ENCODE measurements around the gene LRTM2. TPM values are rescaled to one million over a fixed set of nuclear protein-coding genes. Genes with fewer than 3 reads are reported as not detected.

Gene LRTM2
- total RNA-seq, 1 donor from 2014 or later: not detected

DNA sequence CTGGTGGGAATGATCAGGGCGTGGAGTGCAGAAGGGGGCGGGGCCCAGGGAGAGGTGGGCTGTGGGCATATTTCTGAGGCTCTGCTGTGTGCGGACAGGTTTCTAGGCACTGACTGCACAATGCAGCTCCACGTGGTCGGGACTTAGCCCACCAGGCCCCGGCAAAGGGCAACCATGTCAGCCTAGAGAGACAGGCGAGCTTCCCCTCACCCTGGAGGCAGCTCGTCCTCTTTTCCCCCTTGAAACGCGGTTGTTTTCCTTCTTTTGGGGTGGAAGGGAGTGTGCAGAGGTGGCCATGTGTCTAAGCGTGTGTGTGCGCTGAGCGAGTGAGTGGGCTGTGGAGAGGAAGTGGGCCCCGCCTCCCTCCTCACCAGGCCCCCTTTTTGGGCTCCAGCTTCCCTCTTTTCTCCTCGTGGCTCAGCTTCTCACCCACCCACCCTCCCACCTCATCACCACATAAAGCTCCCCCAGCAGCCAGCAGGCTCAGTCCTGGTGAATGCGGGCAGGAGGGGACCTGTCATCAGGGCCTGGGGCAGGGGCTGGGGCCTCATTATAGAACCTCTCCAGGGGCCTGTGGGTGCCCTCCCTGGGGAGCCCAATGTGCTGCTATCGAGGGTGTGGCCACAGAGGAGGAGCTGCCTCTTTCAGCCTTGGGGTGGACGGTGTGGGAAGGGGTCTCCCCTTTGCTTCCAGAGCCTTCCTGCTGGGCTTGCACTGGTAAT, 22.0 kb downstream of the LRTM2 start:
- no peak for DNase-seq (ENCODE audit: low read depth)

DNA sequence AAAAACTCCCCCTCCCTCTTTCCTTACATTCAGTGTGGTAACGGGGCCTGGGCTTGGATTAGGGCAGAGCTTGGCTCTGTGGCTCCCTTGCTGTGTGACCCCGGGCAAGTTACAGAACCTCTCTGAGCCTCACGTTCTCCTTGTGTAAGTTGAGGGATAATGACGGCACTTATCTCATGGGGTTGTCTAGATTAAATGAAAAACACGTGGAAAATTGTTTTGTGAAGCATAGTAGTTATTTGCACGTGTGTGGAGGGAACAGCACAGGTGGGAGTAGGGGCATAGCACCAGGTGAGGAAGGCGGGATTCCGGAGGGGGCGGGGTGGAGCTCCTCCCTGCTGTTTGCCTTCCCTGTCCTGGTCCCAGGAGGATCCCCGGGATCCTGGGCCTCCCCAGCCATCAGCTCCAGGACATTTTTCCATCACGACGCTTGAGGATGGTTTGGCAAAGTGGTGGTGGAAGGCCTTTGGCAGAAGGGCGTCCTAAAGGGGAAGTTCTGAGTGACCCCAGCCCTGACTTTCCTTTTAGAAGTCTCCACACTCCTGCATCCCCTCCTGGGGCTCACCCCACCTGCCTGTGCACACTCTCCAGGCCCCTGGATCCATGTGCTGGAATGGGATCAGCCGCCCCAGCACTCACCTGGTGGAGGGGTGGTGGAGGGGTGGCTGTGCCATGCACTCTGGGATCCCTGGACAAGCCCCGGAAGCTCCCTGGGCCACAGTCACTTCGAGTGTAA, 22.7 kb downstream of the LRTM2 start:
- no peak for DNase-seq (ENCODE audit: low read depth)

DNA sequence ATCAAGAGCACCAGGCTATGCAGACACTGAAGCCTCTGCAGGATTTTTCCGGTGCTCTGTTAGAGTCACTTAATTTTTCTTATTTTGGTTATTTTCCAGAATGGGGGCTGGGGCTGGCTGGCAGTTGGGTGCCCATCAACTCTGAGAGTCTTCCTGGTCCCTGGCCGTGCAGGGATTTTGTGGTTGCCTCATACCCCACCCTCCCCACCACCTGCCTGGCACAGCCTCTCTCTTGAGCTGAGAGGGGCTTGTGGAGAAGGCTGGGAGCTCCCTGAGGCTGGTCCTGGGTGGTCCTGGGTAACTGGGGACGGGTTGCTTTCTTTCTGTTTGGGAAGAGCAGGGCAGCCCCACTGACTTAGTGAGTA, 23.3 kb downstream of the LRTM2 start:
- no peak for DNase-seq (ENCODE audit: low read depth)

DNA sequence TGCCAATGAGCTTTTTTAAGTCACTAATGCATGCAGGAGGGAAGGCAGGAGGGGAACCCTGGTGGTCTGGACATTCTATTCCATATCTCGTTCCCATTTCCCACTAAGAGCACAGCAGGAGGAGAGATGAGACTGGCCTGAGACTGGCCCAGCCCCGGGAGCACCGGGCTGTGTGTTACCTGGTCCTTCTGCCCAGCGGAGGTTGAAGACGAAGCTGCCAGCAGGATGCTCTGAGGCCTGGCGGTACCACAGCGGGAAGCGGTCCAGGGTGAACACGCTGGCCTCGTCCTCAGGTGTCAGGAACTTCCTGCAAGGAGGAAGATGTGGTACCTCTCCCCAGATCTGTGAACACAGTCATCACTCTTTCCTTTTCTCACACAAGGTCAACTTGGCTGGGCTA, 23.9 kb downstream of the LRTM2 start:
- no peak for DNase-seq (ENCODE audit: low read depth)

DNA sequence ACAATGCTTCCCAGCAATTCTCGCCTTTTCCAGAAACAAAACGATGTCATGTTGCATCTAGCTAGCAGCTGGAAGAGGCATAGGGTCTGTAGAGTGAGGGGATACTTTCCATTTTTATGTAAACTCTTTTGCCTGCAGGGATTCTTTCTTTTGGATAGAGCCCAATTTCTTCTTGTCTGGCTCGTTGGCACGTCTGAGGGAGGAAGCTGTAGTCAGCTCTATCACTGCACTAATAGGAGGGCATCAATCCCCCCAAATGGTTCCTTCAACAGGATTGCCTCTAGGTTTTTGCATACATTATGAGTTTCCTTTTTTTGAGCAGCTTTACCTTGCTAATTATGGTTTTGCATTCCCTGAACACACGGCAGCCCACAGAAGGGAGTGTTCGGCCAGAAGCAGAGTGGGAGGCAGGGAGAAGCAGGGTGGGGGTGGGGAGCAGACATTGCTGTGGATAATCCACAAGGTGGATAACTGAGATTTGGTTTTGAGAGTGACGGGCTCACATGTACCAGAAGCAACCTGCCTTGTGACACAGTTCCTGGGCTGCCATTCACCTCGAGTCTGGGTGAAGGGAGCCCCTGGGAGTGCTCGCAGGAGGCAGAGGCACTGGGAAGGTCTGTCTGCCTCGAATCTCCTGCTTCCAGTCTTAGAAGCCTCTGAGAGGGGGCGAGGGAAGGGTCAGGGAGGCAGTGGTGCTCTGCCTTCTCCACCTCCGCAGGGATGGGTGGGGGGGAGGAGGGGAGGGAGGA, 24.5 kb downstream of the LRTM2 start:
- DNase-seq (ENCODE audit: low read depth): no peak

DNA sequence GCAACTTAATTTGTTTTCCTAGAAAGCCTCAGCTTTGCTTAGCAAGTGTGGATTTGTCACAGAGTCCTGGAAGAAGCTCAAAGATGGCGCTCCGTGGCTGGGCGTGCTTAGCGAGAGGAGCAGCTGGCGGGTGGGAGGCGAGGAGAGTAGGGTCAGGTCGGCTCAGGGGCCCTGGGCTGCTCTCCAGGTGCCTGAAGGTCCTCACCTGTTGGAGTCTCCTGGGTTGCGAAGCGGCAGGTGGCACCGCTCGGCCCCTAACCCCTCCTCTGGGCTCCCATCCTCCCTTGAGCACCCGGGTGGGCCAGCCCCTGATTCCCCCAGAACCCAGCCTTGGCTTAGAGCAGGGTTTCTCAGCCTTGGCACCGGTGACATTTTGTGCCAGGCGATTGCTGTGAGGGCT, 25.1 kb downstream of the LRTM2 start:
- no peak for DNase-seq (ENCODE audit: low read depth)

DNA sequence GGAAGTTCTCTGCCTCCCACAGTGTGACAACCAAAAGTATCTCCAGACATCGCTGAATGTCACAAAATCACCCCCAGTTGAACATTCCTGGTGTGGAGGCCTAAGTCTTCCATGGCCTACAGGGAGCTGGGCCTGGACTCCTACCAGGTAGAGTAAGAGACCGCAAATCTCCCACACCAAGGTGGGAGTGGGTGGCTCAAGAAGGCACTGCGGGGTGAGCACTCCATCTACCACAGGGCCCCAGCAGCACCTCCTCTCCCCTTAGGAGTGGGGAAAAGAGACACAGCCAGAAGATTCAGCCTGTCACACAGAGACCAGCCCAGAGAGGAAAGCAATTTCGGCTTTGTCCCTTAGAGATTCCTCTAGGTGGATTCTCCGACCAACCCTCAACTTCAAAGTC, 25.5 kb downstream of the LRTM2 start:
- no peak for DNase-seq (ENCODE audit: low read depth)

DNA sequence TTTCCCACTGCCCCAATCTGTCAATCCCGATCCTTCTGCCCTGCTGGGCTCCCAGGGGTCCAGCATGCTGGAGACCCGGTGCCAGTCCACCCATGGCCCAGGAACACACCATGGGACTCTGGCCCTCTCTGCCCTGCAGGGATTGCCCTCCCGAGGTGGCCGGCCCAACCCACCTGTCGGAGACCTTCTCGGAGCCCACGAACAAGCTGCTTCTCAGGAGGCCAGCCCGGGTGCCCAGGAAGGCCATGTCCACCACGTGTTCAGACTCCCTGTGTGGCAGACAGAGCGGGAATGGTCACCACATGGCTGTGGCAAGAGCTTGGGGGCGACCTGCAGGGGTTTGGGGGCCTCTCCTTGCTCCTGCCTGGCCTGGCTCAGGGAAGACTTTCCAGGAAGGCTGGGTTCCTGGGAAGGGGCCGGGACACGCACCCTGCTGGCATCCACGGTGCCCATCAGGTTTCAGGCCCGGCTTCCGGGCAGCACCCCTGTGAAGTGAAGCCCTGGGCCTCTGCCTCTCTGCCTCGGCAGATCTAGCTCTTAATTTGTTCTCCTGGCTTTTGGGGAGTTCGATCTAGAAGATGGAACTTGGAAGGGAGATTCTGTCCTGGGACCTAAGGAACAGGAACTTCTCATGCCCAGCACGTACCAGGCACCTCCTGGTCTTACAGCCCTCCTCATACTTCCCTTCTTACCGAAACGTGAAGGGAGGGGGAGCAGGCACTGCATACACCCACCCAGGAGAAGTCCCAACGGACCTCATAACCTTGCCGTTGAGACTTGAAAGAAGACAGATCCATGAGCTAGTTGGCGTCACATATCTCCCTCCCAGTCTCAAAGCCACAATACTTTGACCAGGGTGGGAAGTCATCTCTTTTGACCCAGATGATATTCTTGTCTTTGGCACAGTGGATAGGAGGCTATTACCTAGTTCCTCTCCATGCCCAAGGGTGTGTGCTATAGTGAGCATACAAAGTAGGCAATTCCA, 26.3 kb downstream of the LRTM2 start:
- DNase-seq (ENCODE audit: low read depth): no peak

DNA sequence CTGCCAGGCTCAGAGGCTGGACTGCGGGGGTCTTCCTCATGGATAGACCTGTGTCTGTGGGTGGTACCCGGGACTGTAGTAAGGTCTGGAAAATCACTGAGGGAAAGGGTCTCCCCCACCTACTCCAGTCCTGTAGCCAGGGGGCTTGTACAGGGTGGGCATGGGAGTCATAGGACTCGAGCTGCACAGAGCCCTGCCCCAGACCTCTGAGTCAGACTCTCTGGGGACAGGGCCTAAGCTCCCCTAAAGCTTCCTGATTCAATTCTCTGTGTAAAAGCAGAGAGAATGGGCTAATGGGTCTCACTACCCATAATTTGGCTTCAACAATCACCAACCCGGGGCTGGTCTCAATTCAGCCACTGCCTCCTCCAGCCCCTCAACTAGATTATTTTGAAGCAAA, 27.0 kb downstream of the LRTM2 start:
- no peak for DNase-seq (ENCODE audit: low read depth)

DNA sequence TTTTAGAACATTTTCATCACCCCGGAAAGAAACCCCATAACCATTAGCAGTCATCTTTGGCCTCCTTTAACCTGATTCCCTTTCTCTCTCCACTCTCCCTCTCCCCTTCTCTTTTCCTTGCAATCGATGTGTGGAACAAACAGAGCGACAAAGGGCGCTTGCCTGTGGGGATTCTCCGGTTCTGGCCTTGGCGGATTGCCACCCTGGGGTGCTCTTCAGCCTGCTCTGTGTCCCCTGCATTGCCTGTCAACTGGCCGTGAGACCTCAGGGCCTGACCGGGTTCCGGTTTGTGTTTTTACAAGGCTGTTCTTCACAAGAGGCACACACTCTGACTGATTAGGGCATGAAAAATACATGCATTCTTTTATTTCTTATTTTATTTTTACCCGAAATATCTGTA, 27.8 kb downstream of the LRTM2 start:
- DNase-seq (ENCODE audit: low read depth): no peak

DNA sequence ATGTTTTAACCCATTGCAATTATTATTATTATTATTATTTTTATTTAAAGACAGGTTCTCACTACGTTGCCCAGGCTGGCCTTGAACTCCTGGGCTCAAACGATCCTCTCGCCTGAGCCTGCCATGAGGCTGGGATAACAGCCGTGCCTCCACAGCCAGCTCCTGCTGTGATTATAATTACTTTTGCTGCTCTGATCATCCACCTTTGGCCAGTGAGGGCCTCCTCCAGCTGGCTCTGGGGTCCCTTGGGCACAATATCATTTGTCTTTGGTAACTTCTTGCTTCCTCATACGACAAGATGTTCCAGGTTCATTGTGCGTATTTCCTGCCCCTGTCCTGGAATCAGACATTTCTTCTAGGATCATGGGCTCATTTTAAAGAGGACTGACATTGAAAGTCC, 28.4 kb downstream of the LRTM2 start:
- DNase-seq (ENCODE audit: low read depth): no peak

DNA sequence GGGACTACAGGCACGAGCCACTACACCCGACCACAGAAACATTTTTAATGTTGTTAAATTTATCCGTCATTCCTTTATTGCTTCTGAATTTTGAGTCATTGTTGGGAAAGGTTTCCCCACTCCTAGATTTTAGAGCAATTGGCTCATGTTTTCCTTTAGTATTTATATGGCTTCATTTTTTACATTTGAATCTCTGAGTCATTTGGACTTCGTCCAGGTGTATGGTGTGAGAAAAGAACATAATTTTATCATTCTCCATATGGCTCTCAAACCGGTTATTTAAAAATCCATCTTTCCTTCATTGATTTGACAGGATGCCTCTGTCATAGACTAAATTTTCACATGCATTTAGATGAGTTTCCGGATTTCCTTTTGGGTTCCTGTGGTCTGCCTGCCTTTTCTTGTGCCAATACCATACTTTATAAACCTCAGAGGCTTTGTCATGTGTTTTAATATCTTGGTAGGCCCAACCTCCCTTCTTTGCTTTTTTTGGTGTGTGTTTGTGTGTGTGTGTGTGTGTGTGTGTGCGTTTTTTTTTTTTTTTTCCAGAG, 30.9 kb downstream of the LRTM2 start:
- no peak for DNase-seq (ENCODE audit: low read depth)

DNA sequence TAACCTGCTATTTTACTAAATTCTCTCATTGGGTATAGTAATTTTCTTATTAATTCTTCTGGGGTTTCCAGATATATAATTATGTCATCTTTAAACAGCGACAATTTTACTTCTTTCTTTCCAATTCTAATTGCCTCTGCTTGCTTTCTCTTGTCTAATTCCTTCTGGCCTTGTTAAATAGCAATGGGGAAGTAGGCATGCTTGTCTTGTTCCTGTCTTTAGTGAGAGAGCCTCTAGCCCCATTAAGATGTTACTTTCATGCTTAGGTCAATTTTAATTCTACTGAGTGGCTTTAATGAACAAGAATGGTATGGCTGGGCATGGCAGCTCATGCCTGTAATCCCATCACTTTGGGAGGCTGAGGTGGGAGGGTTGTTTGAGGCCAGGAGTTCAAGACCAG, 31.7 kb downstream of the LRTM2 start:
- no peak for DNase-seq (ENCODE audit: low read depth)

DNA sequence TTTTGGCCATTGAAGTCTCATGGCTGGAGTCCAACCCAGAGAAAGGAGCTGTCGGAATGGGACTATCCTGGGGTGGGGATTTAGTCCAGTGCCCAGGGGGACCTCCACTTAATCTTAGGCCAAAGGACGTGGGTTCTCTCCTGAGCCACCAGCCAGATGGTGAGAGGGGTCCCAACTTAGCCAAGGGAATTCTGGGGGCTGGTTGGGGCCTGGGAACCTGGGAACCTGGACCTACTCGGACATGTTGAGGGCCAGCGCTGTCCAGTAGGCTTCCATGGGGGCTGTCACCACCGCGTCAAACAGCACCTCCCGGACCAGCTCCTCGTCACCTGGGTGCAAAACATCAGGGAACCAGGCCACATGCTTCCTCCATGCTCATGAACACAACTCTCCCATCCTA, 33.4 kb downstream of the LRTM2 start:
- no peak for DNase-seq (ENCODE audit: low read depth)

DNA sequence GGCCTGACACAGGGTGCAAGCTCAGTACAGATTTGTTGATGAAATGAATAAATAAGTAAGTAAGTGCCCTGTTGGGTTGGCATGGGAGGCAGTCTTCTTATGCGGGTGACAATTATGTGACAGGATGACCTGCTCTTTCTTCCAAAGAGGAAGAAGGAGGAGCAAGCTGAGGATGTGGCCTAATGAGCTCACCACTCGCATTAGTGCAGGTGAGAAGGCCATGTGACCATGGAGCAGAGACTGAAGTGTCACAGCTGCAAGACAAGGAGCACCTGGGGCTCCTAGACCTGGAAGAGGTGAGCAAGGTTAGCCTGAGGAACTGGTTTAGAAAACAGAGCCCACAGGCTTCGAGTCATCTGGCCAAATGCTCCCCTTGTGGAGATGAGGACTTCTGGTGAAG, 34.9 kb downstream of the LRTM2 start:
- DNase-seq (ENCODE audit: low read depth): no peak

DNA sequence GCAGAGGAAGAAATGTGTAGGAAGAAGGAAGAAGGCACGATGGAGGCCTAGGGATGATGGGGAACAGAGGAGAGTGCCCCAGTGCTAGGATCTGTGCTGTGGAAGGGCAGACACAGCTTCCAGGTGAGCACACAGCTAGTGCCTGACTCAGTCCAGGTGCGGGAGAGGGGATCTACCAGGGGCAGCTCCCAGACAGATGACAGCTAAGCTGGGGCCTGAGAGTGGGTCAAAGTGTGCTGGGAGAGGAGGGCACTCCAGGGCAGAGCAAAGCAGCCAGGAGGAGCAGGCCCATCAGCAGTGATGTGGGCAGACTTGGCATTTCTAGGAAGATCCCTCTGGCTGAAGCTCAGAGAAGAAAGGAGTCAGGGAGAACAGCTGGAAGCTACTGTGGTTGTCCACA, 36.7 kb downstream of the LRTM2 start:
- no peak for DNase-seq (ENCODE audit: low read depth)

DNA sequence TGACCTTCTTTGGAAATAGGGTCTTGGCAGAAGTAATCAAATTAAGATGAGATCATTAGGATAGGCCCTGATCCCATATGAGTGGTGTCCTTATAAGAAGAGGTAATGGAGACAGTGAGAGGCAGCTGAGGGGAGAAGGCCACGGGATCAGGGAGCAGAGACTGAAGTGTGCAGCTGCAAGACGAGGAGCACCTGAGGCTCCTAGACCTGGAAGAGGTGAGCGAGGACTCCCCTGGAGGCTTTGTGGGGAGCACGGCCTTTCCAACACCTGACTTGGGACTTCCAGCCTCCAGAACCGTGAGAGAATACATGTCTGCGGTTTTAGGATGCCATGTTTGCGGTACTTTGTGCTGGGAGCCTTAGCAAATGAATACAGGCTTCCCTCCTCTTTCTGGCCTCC, 37.5 kb downstream of the LRTM2 start:
- no peak for DNase-seq (ENCODE audit: low read depth)

DNA sequence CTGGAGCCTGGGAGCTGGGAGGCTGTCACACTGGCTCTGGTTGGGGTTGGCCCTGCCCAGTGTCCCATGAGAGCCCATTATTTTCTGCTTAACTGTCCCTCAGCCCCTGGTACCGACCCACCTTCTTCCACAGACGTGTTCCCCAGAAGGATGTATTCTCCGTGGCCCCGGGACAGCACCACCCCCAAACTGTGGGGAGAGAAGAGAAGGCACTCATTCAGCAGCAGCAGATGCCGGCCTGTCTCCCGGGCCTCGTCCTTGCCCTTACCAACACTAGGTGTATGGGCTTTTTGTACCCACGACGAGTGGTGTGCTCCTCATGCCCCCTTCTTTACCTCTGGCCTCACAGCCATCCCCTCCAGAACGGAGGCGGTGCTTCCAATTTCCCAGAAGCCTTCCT, 38.1 kb downstream of the LRTM2 start:
- no peak for DNase-seq (ENCODE audit: low read depth)

DNA sequence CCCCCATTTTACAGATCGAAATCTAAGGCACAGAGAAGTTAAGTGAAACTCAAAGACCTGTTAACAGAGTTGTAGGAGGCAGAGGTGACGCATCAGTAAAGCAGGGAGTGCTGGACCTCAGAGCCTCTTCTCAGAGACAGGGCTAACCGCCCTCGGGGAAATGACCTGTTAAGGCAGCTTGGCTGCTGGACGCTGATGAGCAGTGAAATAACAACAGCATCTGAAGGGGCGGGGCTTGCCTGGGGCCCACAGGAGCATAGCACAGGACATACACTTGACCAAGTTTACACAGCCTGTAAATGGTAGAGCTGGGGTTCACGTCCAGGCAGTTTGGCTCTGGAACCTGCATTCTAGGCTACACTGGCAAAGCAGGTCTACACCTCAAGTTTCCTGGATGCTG, 39.3 kb downstream of the LRTM2 start:
- DNase-seq (ENCODE audit: low read depth): peak; percentile 52

DNA sequence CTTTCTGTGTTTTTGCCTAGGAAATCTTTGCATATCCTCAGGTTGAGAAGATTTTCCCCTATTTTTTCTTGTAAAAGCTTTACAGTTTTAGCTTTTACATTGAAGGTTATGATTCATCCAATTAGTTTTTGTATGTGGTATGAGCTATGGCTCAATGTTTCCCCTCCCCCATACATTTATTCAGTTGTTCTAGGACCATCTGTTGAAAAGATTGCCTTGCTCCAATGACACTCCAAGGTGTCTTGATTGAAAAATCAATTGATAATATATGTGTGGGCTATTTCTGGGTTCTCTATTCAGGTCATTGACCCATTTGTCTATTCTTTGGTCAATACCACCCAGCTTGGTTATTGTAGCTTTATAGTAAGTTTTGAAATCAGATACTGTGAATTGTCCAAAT, 42.6 kb downstream of the LRTM2 start:
- no peak for DNase-seq (ENCODE audit: low read depth)

DNA sequence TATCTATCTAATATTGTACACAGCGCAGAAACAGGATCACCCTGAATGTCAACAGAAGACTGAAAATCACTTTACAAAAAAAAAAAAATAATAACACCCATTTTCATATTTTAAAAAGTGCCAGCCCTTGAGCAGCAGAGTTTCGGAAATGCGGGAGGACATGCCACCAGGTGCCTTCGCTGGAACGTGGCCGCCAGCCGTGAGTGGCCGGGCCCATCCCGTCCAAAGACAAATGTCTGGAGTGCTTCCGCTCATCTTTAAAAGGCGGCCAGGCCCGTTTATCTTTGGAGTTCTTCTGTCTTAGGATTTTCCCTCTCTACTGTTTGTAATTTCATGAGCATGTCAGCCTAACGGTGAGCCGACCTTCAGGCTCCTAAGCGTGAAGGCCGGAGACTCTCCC, 43.5 kb downstream of the LRTM2 start:
- no peak for DNase-seq (ENCODE audit: low read depth)

DNA sequence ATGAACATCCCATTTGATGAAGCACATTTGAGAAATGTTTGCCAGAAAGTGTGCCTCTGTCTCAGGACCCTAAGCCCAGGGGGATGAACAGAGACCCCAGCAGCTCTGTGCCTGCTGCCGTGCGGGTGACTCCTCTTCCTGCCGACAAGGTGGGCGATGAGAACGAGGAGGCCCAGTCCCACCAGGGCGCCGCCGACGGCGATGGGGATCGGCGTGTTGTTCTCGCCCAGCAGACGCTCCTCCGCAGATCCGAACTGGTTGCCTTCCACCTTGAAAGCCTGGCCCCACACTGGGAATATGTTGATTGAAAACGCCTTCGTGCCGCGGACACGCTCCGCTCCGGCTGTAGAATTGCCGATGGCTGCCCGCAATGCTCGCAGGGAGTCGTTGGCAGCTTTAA, 44.1 kb downstream of the LRTM2 start:
- no peak for DNase-seq (ENCODE audit: low read depth)
